Muscle layer of colon (tissue), 2 donors: ENCODE measurements around the gene SRRM2.

Experiments used
- H3K27ac ChIP-seq: one replicate; pipeline ENCODE4 v1.7.0; 2013; ENCODE audit warnings: low read depth, mild to moderate bottlenecking, low read length, moderate library complexity
- H3K27me3 ChIP-seq, 2 donors: one replicate each; pipeline ENCODE4 v1.7.0; 2013; ENCODE audit warnings: low read length in 2 of 2, mild to moderate bottlenecking in 2 of 2; ENCODE audit not compliant: insufficient read depth in 2 of 2, control insufficient read depth in 1 of 2
- H3K36me3 ChIP-seq: one replicate; pipeline ENCODE4 v1.7.0; 2013; ENCODE audit warnings: mild to moderate bottlenecking, low read length; ENCODE audit not compliant: insufficient read depth
- H3K4me1 ChIP-seq: one replicate; pipeline ENCODE4 v1.7.0; 2013; ENCODE audit warnings: mild to moderate bottlenecking, low read length; ENCODE audit not compliant: insufficient read depth
- H3K4me3 ChIP-seq, 2 donors: one replicate each; pipeline ENCODE4 v1.7.0; 2013; ENCODE audit warnings: low read length in 2 of 2, low read depth in 1 of 2, mild to moderate bottlenecking in 1 of 2, moderate library complexity in 1 of 2
- H3K9ac ChIP-seq: one replicate; pipeline ENCODE4 v1.7.0; 2013; ENCODE audit warnings: low read length
- H3K9me3 ChIP-seq: one replicate; pipeline ENCODE4 v1.7.0; 2013; ENCODE audit warnings: mild to moderate bottlenecking, low read length
- donor health status: abdominal sarcoma.
- donor health status: Adenocarcinoma of cecum.

SRRM2 gene

DNA sequence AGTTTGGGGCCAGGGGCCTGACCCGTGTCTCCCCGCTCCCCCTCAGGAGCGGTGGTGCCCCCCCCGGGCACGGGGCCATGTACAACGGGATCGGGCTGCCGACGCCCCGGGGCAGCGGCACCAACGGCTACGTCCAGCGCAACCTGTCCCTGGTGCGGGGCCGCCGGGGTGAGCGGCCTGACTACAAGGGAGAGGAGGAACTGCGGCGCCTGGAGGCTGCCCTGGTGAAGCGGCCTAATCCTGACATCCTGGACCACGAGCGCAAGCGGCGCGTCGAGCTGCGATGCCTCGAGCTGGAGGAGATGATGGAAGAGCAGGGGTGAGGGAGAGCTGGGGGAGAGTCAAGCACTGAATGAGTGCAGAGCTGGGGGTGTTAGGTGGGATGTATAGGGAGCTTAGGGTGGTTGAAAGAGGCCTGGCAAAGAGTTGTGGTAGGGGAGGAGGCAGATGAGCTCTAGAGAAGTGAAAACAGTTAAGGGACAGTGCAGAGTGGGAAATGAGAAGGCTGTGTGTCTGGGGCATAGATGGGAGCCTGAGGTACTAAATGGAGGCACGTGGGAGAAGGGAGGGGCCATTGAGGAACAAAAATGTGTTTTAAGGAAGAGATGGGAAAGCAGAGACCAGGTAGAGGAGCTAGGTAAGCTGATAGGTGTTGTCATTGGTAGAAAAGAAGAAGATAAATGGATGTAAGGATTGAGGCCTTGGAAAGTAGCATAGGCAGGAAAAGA lies 4.0 kb downstream of the SRRM2 start:
- no peak overlapping the region for H3K9ac ChIP-seq
- peaks cover 36% of the 10 kb centered on the region for H3K4me1 ChIP-seq
- peaks cover 48% of the 10 kb centered on the region for H3K36me3 ChIP-seq
- H3K4me3 ChIP-seq = no peak overlapping the region
- H3K9me3 ChIP-seq = no peaks in the 10 kb centered on the region
- H3K27me3 ChIP-seq = no peaks in the 10 kb centered on the region
- H3K27ac ChIP-seq = no peak overlapping the region

- H3K27ac ChIP-seq = no peak overlapping the region
- H3K9me3 ChIP-seq = no peaks in the 10 kb centered on the region
- H3K4me1 ChIP-seq = peaks cover 32% of the 10 kb centered on the region
- no peak overlapping the region for H3K4me3 ChIP-seq
- H3K27me3 ChIP-seq = no peaks in the 10 kb centered on the region
- H3K9ac ChIP-seq = no peak overlapping the region
- H3K36me3 ChIP-seq = peaks cover 57% of the 10 kb centered on the region
These were observed 4.9 kb downstream of the SRRM2 start for GRCh38 chr16:2757344-2757743.

DNA sequence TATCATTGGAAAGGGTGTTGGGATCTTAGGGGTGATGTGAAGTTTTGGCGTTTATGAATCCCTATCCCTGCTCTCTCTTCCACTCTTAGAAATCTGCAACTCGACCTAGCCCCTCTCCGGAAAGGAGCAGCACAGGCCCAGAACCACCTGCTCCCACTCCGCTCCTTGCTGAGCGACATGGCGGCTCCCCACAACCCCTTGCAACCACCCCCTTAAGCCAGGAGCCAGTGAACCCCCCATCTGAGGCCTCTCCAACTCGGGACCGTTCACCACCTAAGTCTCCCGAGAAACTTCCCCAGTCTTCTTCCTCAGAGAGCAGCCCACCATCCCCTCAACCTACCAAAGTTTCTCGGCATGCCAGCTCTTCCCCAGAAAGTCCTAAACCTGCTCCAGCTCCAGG lies 9.0 kb downstream of the SRRM2 start:
- H3K27me3 ChIP-seq = no peaks in the 10 kb centered on the region
- no peaks in the 10 kb centered on the region for H3K9me3 ChIP-seq
- peaks cover 10% of the 10 kb centered on the region for H3K4me1 ChIP-seq
- H3K36me3 ChIP-seq = peaks cover 93% of the 10 kb centered on the region
- H3K9ac ChIP-seq = no peak overlapping the region
- no peak overlapping the region for H3K27ac ChIP-seq
- H3K4me3 ChIP-seq = no peak overlapping the region

DNA sequence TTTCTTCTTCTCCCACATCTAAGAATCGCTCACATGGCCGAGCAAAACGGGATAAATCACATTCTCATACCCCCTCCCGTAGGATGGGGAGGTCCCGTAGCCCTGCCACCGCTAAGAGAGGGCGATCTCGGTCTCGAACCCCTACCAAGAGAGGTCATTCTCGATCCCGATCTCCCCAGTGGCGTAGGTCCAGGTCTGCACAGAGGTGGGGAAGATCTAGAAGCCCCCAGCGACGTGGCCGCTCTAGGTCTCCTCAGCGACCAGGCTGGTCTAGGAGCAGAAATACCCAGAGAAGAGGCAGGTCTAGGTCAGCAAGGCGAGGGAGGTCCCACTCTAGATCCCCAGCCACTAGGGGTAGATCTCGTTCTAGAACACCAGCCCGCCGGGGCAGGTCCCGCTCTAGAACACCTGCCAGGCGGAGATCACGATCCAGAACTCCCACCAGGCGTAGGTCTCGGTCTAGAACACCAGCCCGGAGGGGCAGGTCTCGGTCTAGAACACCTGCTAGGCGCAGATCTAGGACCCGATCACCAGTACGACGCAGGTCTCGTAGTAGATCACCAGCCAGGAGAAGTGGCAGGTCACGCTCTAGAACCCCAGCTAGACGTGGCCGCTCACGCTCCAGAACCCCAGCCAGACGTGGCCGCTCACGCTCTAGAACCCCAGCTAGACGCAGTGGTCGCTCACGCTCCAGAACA lies 9.6 kb downstream of the SRRM2 start:
- H3K36me3 ChIP-seq = peaks cover 99% of the 10 kb centered on the region
- no peaks in the 10 kb centered on the region for H3K9me3 ChIP-seq
- H3K27ac ChIP-seq = no peak overlapping the region
- no peak overlapping the region for H3K9ac ChIP-seq
- peaks cover 4% of the 10 kb centered on the region for H3K4me1 ChIP-seq
- no peaks in the 10 kb centered on the region for H3K27me3 ChIP-seq
- no peak overlapping the region for H3K4me3 ChIP-seq

- Histone ChIP-seq H3K27ac (no peak overlapping the region), H3K9me3 (no peaks in the 10 kb centered on the region), H3K4me1 (no peaks in the 10 kb centered on the region), H3K36me3 (peaks cover 100% of the 10 kb centered on the region), H3K27me3 (no peaks in the 10 kb centered on the region), H3K9ac (no peak overlapping the region), H3K4me3 (no peak overlapping the region)
These were observed 10.3 kb downstream of the SRRM2 start for GRCh38 chr16:2762711-2763110.

DNA sequence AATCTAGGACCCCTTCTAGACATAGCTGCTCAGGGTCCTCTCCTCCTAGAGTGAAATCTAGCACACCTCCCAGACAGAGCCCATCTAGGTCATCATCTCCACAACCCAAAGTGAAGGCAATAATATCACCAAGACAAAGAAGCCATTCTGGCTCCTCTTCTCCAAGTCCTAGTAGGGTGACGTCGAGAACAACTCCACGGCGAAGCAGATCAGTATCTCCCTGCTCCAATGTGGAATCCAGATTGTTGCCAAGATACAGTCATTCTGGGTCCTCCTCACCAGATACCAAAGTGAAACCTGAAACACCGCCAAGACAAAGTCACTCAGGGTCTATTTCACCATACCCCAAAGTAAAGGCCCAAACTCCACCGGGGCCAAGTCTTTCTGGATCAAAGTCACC lies 10.7 kb downstream of the SRRM2 start:
- Histone ChIP-seq H3K9me3 (no peaks in the 10 kb centered on the region), H3K27me3 (no peaks in the 10 kb centered on the region), H3K4me1 (no peaks in the 10 kb centered on the region), H3K36me3 (peaks cover 100% of the 10 kb centered on the region), H3K27ac (no peak overlapping the region), H3K9ac (no peak overlapping the region), H3K4me3 (no peak overlapping the region)

DNA sequence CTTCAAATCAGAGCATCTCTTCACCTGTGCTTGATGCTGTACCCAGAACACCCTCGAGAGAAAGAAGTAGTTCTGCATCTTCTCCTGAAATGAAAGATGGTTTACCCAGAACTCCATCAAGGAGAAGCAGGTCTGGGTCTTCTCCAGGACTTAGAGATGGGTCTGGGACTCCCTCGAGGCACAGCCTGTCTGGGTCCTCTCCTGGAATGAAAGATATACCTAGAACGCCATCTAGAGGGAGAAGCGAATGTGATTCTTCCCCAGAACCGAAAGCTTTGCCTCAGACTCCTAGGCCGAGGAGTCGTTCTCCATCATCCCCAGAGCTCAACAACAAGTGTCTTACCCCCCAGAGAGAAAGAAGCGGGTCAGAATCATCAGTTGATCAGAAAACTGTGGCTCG lies 12.3 kb downstream of the SRRM2 start:
- Histone ChIP-seq H3K4me3 (no peak overlapping the region), H3K9me3 (no peaks in the 10 kb centered on the region), H3K27me3 (no peaks in the 10 kb centered on the region), H3K9ac (no peak overlapping the region), H3K36me3 (peaks cover 100% of the 10 kb centered on the region), H3K27ac (no peak overlapping the region), H3K4me1 (no peaks in the 10 kb centered on the region)

GRCh38 chr16:2765462-2766404 lies 13.3 kb downstream of the SRRM2 start:
- no peak overlapping the region for H3K4me3 ChIP-seq
- no peak overlapping the region for H3K27ac ChIP-seq
- no peak overlapping the region for H3K9ac ChIP-seq
- no peaks in the 10 kb centered on the region for H3K9me3 ChIP-seq
- H3K27me3 ChIP-seq = no peaks in the 10 kb centered on the region
- H3K4me1 ChIP-seq = no peaks in the 10 kb centered on the region
- peaks cover 100% of the 10 kb centered on the region for H3K36me3 ChIP-seq

GRCh38 chr16:2766430-2767139 lies 14.1 kb downstream of the SRRM2 start:
- H3K36me3 ChIP-seq = peaks cover 100% of the 10 kb centered on the region
- H3K27me3 ChIP-seq = no peaks in the 10 kb centered on the region
- no peaks in the 10 kb centered on the region for H3K9me3 ChIP-seq
- no peak overlapping the region for H3K27ac ChIP-seq
- H3K9ac ChIP-seq = no peak overlapping the region
- peaks cover 4% of the 10 kb centered on the region for H3K4me1 ChIP-seq
- H3K4me3 ChIP-seq = no peak overlapping the region

DNA sequence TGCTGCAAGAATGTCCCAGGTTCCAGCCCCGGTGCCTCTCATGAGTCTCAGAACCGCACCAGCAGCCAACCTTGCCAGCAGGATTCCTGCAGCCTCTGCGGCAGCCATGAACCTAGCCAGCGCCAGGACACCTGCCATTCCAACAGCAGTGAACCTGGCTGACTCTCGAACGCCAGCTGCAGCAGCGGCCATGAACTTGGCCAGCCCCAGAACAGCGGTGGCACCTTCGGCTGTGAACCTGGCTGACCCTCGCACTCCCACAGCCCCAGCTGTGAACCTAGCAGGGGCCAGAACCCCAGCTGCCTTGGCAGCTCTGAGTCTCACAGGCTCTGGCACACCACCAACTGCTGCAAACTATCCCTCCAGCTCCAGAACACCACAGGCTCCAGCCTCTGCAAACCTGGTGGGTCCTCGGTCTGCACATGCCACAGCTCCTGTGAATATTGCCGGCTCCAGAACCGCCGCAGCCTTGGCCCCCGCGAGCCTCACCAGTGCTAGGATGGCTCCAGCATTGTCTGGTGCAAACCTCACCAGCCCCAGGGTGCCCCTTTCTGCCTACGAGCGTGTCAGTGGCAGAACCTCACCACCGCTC lies 14.8 kb downstream of the SRRM2 start:
- Histone ChIP-seq H3K9ac (no peak overlapping the region), H3K27me3 (no peaks in the 10 kb centered on the region), H3K36me3 (peaks cover 100% of the 10 kb centered on the region), H3K9me3 (no peaks in the 10 kb centered on the region), H3K4me1 (peaks cover 7% of the 10 kb centered on the region), H3K4me3 (no peak overlapping the region), H3K27ac (no peak overlapping the region)
